ENCODE results near the gene ENTPD8.

DNA sequence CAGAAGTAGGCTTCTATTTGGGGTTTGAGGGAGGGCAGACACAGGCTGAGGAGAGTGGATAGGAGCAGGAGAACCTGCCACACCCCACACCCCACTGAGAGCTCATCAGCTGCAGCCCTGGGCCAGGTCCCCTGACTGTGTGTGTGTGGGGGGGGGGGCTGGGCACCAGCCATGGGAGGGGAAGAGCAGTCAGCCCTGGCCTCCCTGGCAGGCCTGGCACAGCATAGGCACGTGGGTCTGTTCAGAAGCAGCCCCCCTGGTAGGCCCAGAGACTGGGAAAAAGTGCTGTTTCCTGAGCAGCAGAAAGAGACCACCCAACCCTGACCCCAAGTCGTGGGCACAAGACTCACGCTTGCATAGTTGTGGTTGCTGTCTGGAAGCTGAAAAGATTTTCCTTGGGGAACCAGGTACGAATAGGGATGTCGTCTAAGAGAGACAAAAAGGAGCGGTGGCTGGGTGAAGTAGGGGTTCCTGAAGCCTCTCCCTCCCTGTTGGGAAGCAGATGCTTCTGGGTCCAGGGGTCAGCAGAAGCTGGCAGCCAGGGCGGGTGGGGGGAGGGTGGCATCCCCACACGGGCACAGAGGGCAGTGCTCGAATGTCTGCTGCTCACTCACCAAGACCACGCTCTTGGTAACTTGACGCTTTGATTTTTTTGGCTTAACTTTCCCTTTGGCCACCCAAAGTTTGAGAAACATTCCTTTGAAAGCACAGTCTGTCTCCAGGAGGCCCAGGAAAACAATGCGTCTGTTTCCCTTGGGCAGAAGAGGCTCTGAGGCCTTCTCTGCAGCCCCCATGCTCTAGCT, 15.1 kb upstream of the ENTPD8 start:
- TF ChIP-seq POLR2AphosphoS5 (IDR thresholded peaks at IDR 0.05; ENCODE audit: insufficient read depth, low read depth, low read length) (no peak), POLR2A (IDR thresholded peaks at IDR 0.05; ENCODE audit: low read depth, low read length) (no peak)
- TF ChIP-seq, protein P1, sequence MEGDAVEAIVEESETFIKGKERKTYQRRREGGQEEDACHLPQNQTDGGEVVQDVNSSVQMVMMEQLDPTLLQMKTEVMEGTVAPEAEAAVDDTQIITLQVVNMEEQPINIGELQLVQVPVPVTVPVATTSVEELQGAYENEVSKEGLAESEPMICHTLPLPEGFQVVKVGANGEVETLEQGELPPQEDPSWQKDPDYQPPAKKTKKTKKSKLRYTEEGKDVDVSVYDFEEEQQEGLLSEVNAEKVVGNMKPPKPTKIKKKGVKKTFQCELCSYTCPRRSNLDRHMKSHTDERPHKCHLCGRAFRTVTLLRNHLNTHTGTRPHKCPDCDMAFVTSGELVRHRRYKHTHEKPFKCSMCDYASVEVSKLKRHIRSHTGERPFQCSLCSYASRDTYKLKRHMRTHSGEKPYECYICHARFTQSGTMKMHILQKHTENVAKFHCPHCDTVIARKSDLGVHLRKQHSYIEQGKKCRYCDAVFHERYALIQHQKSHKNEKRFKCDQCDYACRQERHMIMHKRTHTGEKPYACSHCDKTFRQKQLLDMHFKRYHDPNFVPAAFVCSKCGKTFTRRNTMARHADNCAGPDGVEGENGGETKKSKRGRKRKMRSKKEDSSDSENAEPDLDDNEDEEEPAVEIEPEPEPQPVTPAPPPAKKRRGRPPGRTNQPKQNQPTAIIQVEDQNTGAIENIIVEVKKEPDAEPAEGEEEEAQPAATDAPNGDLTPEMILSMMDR (IDR thresholded peaks at IDR 0.05; ENCODE audit: extremely low read depth in 1 of 2, insufficient read depth in 1 of 2, low read depth in 1 of 2, low read length in 2 of 2) = no peak

Measured in endothelial cell of umbilical vein (primary cell).